HUES6 (cell line): ENCODE results near the gene LSM3.

ENCODE experiments used
- H3K27ac ChIP-seq: 2 replicates; pipeline ENCODE4 v1.7.0; 2013; ENCODE audit warnings: low read depth, mild to moderate bottlenecking, low read length, inconsistent platforms
- H3K27me3 ChIP-seq: 2 replicates; pipeline ENCODE4 v1.6.1; 2013; ENCODE audit warnings: low read length; ENCODE audit not compliant: control insufficient read depth, insufficient read depth
- H3K36me3 ChIP-seq: 2 replicates; pipeline ENCODE4 v1.6.1; 2013; ENCODE audit warnings: low read length; ENCODE audit not compliant: control insufficient read depth, insufficient read depth
- H3K4me1 ChIP-seq: 2 replicates; pipeline ENCODE4 v1.6.1; 2013; ENCODE audit warnings: low read length; ENCODE audit not compliant: control insufficient read depth, insufficient read depth
- H3K4me3 ChIP-seq: 2 replicates; pipeline ENCODE4 v1.5.1; 2013; ENCODE audit warnings: low read depth, low read length
- H3K9ac ChIP-seq: one replicate; pipeline ENCODE4 v1.6.1; 2013; ENCODE audit warnings: mild to moderate bottlenecking, low read length
- H3K9me3 ChIP-seq: 2 replicates; pipeline ENCODE4 v1.6.1; 2013; ENCODE audit warnings: low read depth, low read length; ENCODE audit not compliant: control insufficient read depth, insufficient read depth

The LSM3 gene

DNA sequence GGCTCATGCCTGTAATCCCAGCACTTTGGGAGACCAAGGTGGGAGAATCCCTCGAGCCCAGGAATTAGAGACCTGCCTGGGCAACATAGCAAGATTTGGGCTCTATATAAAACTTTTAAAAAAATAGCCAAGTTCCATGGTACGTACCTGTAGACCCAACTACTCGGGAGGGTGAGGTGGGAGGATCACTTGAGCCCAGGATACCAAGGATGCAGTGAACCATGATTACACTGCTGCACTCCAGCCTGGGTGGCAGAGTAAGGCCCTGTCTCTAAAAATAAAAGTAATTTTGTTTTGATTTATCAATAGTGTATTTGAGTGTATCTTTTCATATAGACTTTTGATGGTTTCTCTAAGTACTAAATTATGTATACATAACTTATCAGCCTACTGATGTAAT lies 63.1 kb downstream of the LSM3 start:
- Histone ChIP-seq H3K4me3 (no peak overlapping the region), H3K9me3 (no peaks in the 10 kb centered on the region), H3K36me3 (no peaks in the 10 kb centered on the region), H3K4me1 (no peaks in the 10 kb centered on the region; the same call in 1 of the 2 replicates), H3K27ac (no peak overlapping the region), H3K9ac (no peak overlapping the region), H3K27me3 (peaks cover 3% of the 10 kb centered on the region; the same call in 1 of the 2 replicates)

- H3K27me3 ChIP-seq: peaks cover 1% of the 10 kb centered on the region; the same call in 1 of the 2 replicates
- H3K9me3 ChIP-seq: no peaks in the 10 kb centered on the region
- no peak overlapping the region for H3K4me3 ChIP-seq
- H3K4me1 ChIP-seq: no peaks in the 10 kb centered on the region; the same call in 1 of the 2 replicates
- no peaks in the 10 kb centered on the region for H3K36me3 ChIP-seq
- H3K9ac ChIP-seq: no peak overlapping the region
- no peak overlapping the region for H3K27ac ChIP-seq
These were observed 64.1 kb downstream of the LSM3 start for GRCh38 chr3:14242490-14243311.

DNA sequence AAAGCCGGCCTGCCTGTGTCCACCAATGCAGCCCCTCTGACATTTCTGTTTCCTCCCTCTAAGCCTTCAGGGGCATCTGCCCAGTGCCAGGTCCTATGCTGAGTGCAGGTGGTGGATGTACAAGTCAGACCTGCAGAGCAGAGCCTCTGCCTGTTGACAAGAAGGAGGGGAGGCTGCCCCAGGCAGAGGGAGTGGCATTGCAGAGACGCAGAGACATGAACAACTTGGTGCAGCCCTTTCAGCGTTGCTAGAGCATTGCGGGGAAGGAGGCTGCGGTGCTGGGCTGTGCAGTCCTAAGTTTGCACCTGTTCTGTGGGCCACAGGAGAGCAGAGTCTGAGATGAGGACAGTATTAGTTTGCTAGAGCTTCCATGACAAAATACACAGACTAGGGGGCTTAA lies 65.2 kb downstream of the LSM3 start:
- no peaks in the 10 kb centered on the region; the same call in 1 of the 2 replicates for H3K27me3 ChIP-seq
- no peak overlapping the region for H3K4me3 ChIP-seq
- no peak overlapping the region for H3K9ac ChIP-seq
- no peaks in the 10 kb centered on the region; the same call in 1 of the 2 replicates for H3K4me1 ChIP-seq
- H3K36me3 ChIP-seq: no peaks in the 10 kb centered on the region
- H3K9me3 ChIP-seq: no peaks in the 10 kb centered on the region
- H3K27ac ChIP-seq: no peak overlapping the region

- no peaks in the 10 kb centered on the region for H3K36me3 ChIP-seq
- H3K9ac ChIP-seq: no peak overlapping the region
- no peaks in the 10 kb centered on the region for H3K9me3 ChIP-seq
- no peak overlapping the region for H3K27ac ChIP-seq
- no peak overlapping the region for H3K4me3 ChIP-seq
- H3K4me1 ChIP-seq: no peaks in the 10 kb centered on the region; the same call in 1 of the 2 replicates
- H3K27me3 ChIP-seq: no peaks in the 10 kb centered on the region; the same call in 1 of the 2 replicates
These were observed 66.1 kb downstream of the LSM3 start for GRCh38 chr3:14244521-14245247.

DNA sequence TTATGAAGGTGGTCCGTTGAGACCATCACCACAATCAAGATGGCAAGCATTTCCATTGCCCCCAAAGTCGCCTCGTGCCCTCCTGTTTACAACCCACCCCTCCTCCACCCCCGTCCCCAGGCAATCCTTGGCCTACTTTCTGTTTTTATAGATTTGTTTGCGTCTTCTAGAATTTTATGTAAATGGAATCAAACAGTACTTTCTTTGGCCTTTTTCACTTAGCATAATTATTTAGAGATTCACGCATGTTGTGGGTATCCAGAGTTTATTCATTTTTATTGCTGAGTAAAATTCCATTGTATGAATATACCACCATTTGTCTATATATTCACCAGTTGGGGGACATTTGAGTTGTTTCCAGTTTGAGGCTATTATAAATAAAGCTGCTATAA lies 66.6 kb downstream of the LSM3 start:
- Histone ChIP-seq H3K9me3 (no peaks in the 10 kb centered on the region), H3K27ac (no peak overlapping the region), H3K4me3 (no peak overlapping the region), H3K9ac (no peak overlapping the region), H3K27me3 (no peaks in the 10 kb centered on the region; the same call in 1 of the 2 replicates), H3K36me3 (no peaks in the 10 kb centered on the region), H3K4me1 (no peaks in the 10 kb centered on the region; the same call in 1 of the 2 replicates)

GRCh38 chr3:14245822-14246221 lies 67.2 kb downstream of the LSM3 start:
- H3K9ac ChIP-seq: no peak overlapping the region
- no peak overlapping the region for H3K27ac ChIP-seq
- no peaks in the 10 kb centered on the region for H3K36me3 ChIP-seq

DNA sequence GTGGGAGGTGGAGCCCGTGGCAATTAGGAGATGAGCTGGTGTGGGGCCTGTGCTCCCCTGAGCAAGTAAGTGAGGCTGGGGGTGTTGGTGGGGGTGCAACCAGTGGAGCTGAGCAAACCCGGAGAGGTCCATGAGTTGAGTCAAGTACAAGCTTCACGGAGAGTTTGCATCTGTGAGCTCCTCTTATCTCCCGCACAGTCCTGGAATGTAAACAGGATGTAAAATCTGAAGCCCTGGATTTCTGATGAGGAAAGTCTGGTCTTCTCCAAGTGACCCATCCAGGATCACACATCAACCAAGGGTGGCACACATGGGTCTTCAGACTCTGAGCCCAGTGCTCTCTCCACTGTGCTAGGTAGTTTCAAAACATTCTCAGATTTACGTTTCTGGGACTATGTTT lies 67.8 kb downstream of the LSM3 start:
- no peaks in the 10 kb centered on the region; the same call in 1 of the 2 replicates for H3K4me1 ChIP-seq
- H3K27ac ChIP-seq: no peak overlapping the region
- no peaks in the 10 kb centered on the region for H3K9me3 ChIP-seq
- no peaks in the 10 kb centered on the region for H3K36me3 ChIP-seq
- no peak overlapping the region for H3K9ac ChIP-seq
- H3K4me3 ChIP-seq: no peak overlapping the region
- no peaks in the 10 kb centered on the region; the same call in 1 of the 2 replicates for H3K27me3 ChIP-seq

More at GRCh38 chr3:14245822-14246221, 67.2 kb downstream of the LSM3 start:
- H3K4me3 ChIP-seq: no peak overlapping the region
- no peaks in the 10 kb centered on the region; the same call in 1 of the 2 replicates for H3K4me1 ChIP-seq
- no peaks in the 10 kb centered on the region; the same call in 1 of the 2 replicates for H3K27me3 ChIP-seq
- H3K9me3 ChIP-seq: no peaks in the 10 kb centered on the region

DNA sequence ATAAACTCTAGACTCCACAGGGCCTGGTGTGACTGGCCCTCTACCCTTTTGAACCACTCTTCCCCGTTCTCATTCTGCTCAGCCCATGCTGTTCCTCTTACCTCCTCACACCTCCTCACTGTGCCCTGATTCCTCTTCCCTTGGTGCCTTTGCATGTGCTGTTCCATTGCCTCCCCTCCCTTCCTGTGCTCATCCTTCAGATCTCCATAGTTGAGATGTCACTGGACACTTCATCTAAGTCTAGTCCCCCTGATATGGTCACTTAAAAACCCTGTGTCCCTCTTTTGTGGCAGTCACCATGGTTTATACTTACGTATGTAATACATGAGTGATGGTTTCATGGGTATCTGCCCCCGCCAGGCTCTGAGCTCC lies 69.8 kb downstream of the LSM3 start:
- H3K4me3 ChIP-seq: no peak overlapping the region
- H3K36me3 ChIP-seq: no peaks in the 10 kb centered on the region
- H3K9ac ChIP-seq: no peak overlapping the region
- no peak overlapping the region for H3K27ac ChIP-seq
- no peaks in the 10 kb centered on the region for H3K9me3 ChIP-seq
- no peaks in the 10 kb centered on the region for H3K27me3 ChIP-seq
- H3K4me1 ChIP-seq: no peaks in the 10 kb centered on the region

GRCh38 chr3:14248849-14249523 lies 70.4 kb downstream of the LSM3 start:
- H3K27ac ChIP-seq: no peak overlapping the region
- no peak overlapping the region for H3K4me3 ChIP-seq
- H3K9me3 ChIP-seq: no peaks in the 10 kb centered on the region
- H3K4me1 ChIP-seq: no peaks in the 10 kb centered on the region
- no peaks in the 10 kb centered on the region for H3K27me3 ChIP-seq
- no peak overlapping the region for H3K9ac ChIP-seq
- no peaks in the 10 kb centered on the region for H3K36me3 ChIP-seq
